HepG2 (cell line): Measurements from ENCODE around the gene CABP5. TPM values are rescaled to one million over a fixed set of nuclear protein-coding genes. Genes with fewer than 3 reads are reported as not detected.

ENCODE experiments used
- ATAC-seq: fragments of 200-7000 bp; cut with Tn5 transposase; 3 replicates; pipeline ENCODE4 v1.9.1; 2020; ENCODE audit warnings: mild to moderate bottlenecking, moderate library complexity
- BruUV-seq: library from RNA; stranded (reverse); fragments of 400-500 nt; replicated peaks from 2 replicates; lab custom pipeline; 2021; lab: Mats Ljungman, UMichigan
- CTCF ChIA-PET: fragments of 300-600 bp; formaldehyde crosslinking; extraction: SDS; loops from one replicate; lab custom pipeline; 2021; ENCODE audit warnings: low total read pairs, inconsistent platforms, low intra/inter-chr PET ratio; lab: Yijun Ruan, JAX
- POLR2A ChIA-PET: fragments of 350-600 bp; sonication (Branson Sonifier 250); formaldehyde crosslinking; loops from one replicate; lab custom pipeline; 2020; ENCODE audit warnings: antibody characterized with exemption, inconsistent platforms; lab: Yijun Ruan, JAX
- DNase-seq: peaks from one replicate; pipeline ENCODE4 v3.0.0-alpha.2; 2015; ENCODE audit warnings: low spot score
- FAIRE-seq: peaks from 3 replicates; lab custom pipeline; 2011; peaks lifted over from hg19 to GRCh38; lab: Jason Lieb, UNC
- H2AFZ ChIP-seq: one replicate; pipeline ENCODE4 v1.6.1; 2011; ENCODE audit warnings: low read length, inconsistent platforms
- H3K27ac ChIP-seq: fragments of 300-600 bp; 3 replicates; pipeline ENCODE4 v1.8.0; 2011; ENCODE audit warnings: mixed run types, mild to moderate bottlenecking, mixed read lengths, low read length, inconsistent platforms; ENCODE audit not compliant: insufficient read depth; ENCODE audit errors: extremely low read length
- H3K27me3 ChIP-seq, 2 experiments: fragments of 200-600 bp in 1 of 2; 2 replicates in 1 of 2; 3 replicates in 1 of 2; pipeline versions ENCODE4 v1.6.0 to v1.8.0; 2011; ENCODE audit warnings: low read length in 2 of 2, mild to moderate bottlenecking in 2 of 2, moderate library complexity in 2 of 2, inconsistent platforms in 1 of 2; ENCODE audit not compliant: insufficient read depth in 2 of 2, control insufficient read depth in 1 of 2
- H3K36me3 ChIP-seq, 2 experiments: fragments of 200-600 bp in 1 of 2; replicated peaks in 1 of 2; 2 replicates in 1 of 2; 3 replicates in 1 of 2; pipeline versions ENCODE4 v1.5.1 to v1.8.0; 2011; ENCODE audit warnings: low read length in 2 of 2, inconsistent platforms in 1 of 2; ENCODE audit not compliant: insufficient read depth in 2 of 2, control insufficient read depth in 1 of 2
- H3K4me1 ChIP-seq: 2 replicates; pipeline ENCODE4 v1.5.1; 2012; ENCODE audit warnings: low read length, inconsistent platforms; ENCODE audit not compliant: insufficient read depth
- H3K4me2 ChIP-seq: 2 replicates; pipeline ENCODE4 v1.6.0; 2011; ENCODE audit warnings: low read depth, low read length, inconsistent platforms
- H3K4me3 ChIP-seq, 3 experiments: fragments of 200-600 bp in 1 of 3; sonication (generic), shearing (Covaris generic) in 1 of 3; replicated peaks in 1 of 3; 2 replicates each; pipeline ENCODE4 v1.5.1; 2011 to 2016; ENCODE audit warnings: low read length in 3 of 3, inconsistent platforms in 2 of 3, low read depth in 2 of 3, mild to moderate bottlenecking in 2 of 3, control low read depth in 1 of 3, mixed read lengths in 1 of 3; ENCODE audit not compliant: insufficient read depth in 1 of 3
- H3K79me2 ChIP-seq: one replicate; pipeline ENCODE4 v1.6.1; 2011; ENCODE audit warnings: low read length, inconsistent platforms; ENCODE audit not compliant: insufficient read depth
- H3K9ac ChIP-seq: 2 replicates; pipeline ENCODE4 v1.6.0; 2011; ENCODE audit warnings: mild to moderate bottlenecking, low read depth, low read length, inconsistent platforms; ENCODE audit not compliant: insufficient read depth
- H3K9me3 ChIP-seq: 2 replicates; pipeline ENCODE4 v1.5.1; 2012; ENCODE audit warnings: mild to moderate bottlenecking, low read length
- H4K20me1 ChIP-seq: 2 replicates; pipeline ENCODE4 v1.6.0; 2011; ENCODE audit warnings: inconsistent platforms, mild to moderate bottlenecking, low read length, moderate library complexity; ENCODE audit not compliant: insufficient read depth
- CEBPZ ChIP-seq: IDR thresholded peaks from 2 replicates; pipeline ENCODE4 v1.6.1; 2012; ENCODE audit warnings: low read length, improper control_type of control experiment
- EED ChIP-seq: sonication (generic); formaldehyde crosslinking; IDR thresholded peaks from 2 replicates; pipeline ENCODE4 v1.5.0; 2020; ENCODE audit warnings: mild to moderate bottlenecking, missing genetic modification reagents
- MED13 ChIP-seq: sonication (generic); formaldehyde crosslinking; IDR thresholded peaks from 2 replicates; pipeline ENCODE4 v1.5.0; 2020; ENCODE audit warnings: missing genetic modification reagents
- NFE2L2 ChIP-seq: fragments of 150-350 bp; IDR thresholded peaks from 2 replicates; pipeline ENCODE4 v1.6.1; 2014; ENCODE audit warnings: low read length
- PRMT3 ChIP-seq: sonication (generic); formaldehyde crosslinking; IDR thresholded peaks from 2 replicates; pipeline ENCODE4 v1.8.1; 2022; ENCODE audit warnings: low read depth, mild to moderate bottlenecking, moderate library complexity, missing genetic modification reagents, borderline replicate concordance
- RARG ChIP-seq: sonication (generic); formaldehyde crosslinking; IDR thresholded peaks from 2 replicates; pipeline ENCODE4 v1.4.0; 2020; ENCODE audit warnings: low read depth, mild to moderate bottlenecking, missing genetic modification reagents
- SMARCC2 ChIP-seq: fragments of 450-650 bp; IDR thresholded peaks from 2 replicates; pipeline ENCODE4 v1.6.1; 2017; ENCODE audit warnings: antibody characterized with exemption, mild to moderate bottlenecking
- ZBTB49 ChIP-seq: sonication (generic); formaldehyde crosslinking; IDR thresholded peaks from 2 replicates; pipeline ENCODE4 v1.4.0; 2020; ENCODE audit warnings: missing genetic modification reagents, borderline replicate concordance
- ZKSCAN1 ChIP-seq: fragments of 150-350 bp; IDR thresholded peaks from 2 replicates; pipeline ENCODE4 v1.6.1; 2014; ENCODE audit warnings: low read length
- ZNF329 ChIP-seq: sonication (generic); formaldehyde crosslinking; IDR thresholded peaks from 2 replicates; pipeline ENCODE4 v1.9.0; 2021; ENCODE audit warnings: low read depth, mild to moderate bottlenecking, missing genetic modification reagents
- WGBS: methylation state at CpG from one replicate; pipeline ENCODE4 v1.1.6; 2017; ENCODE audit warnings: low lambda C conversion rate; 5-methylcytosine and 5-hydroxymethylcytosine counted together
- in situ Hi-C: cut with HindIII; loops from 2 replicates; pipeline ENCODE4 v1.10.0; 2017; ENCODE audit warnings: low pct_unique_long_range_greater_than_20kb; ENCODE audit not compliant: extremely low pct_ligation_motif_present
- intact Hi-C: fragments of 100-400 bp; cut with micrococcal nuclease; formaldehyde crosslinking; loops from one replicate; pipeline ENCODE4 v1.10.0; 2022; ENCODE audit not compliant: unreplicated experiment
- polyA plus RNA-seq, 8 experiments: library from polyadenylated mRNA; depleted of rRNA in 3 of 8; stranded (reverse) in 7 of 8; unstranded in 1 of 8; fragments of >200 nt; fragmentation: Illumina TruSeq in 4 of 8; extraction: Trizol in 4 of 8; gene quantifications; 2 replicates each; pipeline versions ENCODE4 v1.2.1 to v1.2.3, GENCODE V29; 2011 to 2016; ENCODE audit warnings: low read depth in 4 of 8, missing spikeins in 1 of 8, mixed read lengths in 1 of 8; ENCODE audit not compliant: insufficient read depth in 1 of 8
- total RNA-seq, 5 experiments: library from RNA; depleted of rRNA; stranded (reverse); fragments of >200 nt; fragmentation: Illumina TruSeq; extraction: Trizol; gene quantifications; 2 replicates each; pipeline ENCODE4 v1.2.3, GENCODE V29; 2016; ENCODE audit warnings: low read depth in 1 of 5
- TF ChIP-seq, protein P1 (sequence below): sonication (generic); formaldehyde crosslinking; IDR thresholded peaks from 2 replicates; pipeline ENCODE4 v1.4.0; 2020; ENCODE audit warnings: missing genetic modification reagents, mild to moderate bottlenecking, borderline replicate concordance
- TF ChIP-seq, protein P2 (sequence below): sonication (generic); formaldehyde crosslinking; conservative IDR thresholded peaks from 2 replicates; pipeline ENCODE4 v1.4.0; 2020; ENCODE audit warnings: mild to moderate bottlenecking, missing genetic modification reagents, moderate library complexity
- TF ChIP-seq, protein P3 (sequence below): sonication (generic); formaldehyde crosslinking; IDR thresholded peaks from 2 replicates; pipeline ENCODE4 v1.5.1; 2020; ENCODE audit warnings: missing genetic modification reagents, mild to moderate bottlenecking, borderline replicate concordance

CABP5 gene
- total and polyA plus RNA-seq, 2 of the 13 experiments (the other 11 are each of a cell fraction or from before 2014, with no cell fraction given) = not detected

- no peak for DNase-seq
- H3K36me3 ChIP-seq = no peaks in the 10 kb centered on the region
- peaks cover 0 to 20% of the 10 kb centered on the region in 2 experiments for H3K27me3 ChIP-seq
- intact Hi-C loops = no loop called here
- ChIA-PET CTCF (no interaction called here), POLR2A (no interaction called here)
- H3K9ac ChIP-seq = no peak overlapping the region
- no peak overlapping the region for H3K4me2 ChIP-seq
- no peak overlapping the region for H3K4me3 ChIP-seq
- H2AFZ ChIP-seq = no peak overlapping the region
- H3K79me2 ChIP-seq = no peaks in the 10 kb centered on the region
- H3K4me1 ChIP-seq = no peaks in the 10 kb centered on the region
- BruUV-seq = no TSS peak
- H3K27ac ChIP-seq = no peak overlapping the region
- no peaks in the 10 kb centered on the region for H3K9me3 ChIP-seq
- no peaks in the 10 kb centered on the region for H4K20me1 ChIP-seq
- 26% methylated on average over 9 of the region's 10 CpGs for WGBS
- TF ChIP-seq SMARCC2 (no peak), CEBPZ (no peak), MED13 (CRISPR knock-in tag) (no peak), ZNF329 (CRISPR knock-in tag) (no peak), NFE2L2 (no peak), EED (no peak), PRMT3 (CRISPR knock-in tag) (no peak), ZKSCAN1 (no peak), RARG (CRISPR knock-in tag) (no peak), ZBTB49 (CRISPR knock-in tag) (no peak)
- TF ChIP-seq, protein P1, sequence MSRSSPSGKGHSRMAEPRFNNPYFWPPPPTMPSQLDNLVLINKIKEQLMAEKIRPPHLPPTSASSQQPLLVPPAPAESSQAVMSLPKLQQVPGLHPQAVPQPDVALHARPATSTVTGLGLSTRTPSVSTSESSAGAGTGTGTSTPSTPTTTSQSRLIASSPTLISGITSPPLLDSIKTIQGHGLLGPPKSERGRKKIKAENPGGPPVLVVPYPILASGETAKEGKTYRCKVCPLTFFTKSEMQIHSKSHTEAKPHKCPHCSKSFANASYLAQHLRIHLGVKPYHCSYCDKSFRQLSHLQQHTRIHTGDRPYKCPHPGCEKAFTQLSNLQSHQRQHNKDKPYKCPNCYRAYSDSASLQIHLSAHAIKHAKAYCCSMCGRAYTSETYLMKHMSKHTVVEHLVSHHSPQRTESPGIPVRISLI (CRISPR knock-in tag) = no peak
- TF ChIP-seq, protein P2, sequence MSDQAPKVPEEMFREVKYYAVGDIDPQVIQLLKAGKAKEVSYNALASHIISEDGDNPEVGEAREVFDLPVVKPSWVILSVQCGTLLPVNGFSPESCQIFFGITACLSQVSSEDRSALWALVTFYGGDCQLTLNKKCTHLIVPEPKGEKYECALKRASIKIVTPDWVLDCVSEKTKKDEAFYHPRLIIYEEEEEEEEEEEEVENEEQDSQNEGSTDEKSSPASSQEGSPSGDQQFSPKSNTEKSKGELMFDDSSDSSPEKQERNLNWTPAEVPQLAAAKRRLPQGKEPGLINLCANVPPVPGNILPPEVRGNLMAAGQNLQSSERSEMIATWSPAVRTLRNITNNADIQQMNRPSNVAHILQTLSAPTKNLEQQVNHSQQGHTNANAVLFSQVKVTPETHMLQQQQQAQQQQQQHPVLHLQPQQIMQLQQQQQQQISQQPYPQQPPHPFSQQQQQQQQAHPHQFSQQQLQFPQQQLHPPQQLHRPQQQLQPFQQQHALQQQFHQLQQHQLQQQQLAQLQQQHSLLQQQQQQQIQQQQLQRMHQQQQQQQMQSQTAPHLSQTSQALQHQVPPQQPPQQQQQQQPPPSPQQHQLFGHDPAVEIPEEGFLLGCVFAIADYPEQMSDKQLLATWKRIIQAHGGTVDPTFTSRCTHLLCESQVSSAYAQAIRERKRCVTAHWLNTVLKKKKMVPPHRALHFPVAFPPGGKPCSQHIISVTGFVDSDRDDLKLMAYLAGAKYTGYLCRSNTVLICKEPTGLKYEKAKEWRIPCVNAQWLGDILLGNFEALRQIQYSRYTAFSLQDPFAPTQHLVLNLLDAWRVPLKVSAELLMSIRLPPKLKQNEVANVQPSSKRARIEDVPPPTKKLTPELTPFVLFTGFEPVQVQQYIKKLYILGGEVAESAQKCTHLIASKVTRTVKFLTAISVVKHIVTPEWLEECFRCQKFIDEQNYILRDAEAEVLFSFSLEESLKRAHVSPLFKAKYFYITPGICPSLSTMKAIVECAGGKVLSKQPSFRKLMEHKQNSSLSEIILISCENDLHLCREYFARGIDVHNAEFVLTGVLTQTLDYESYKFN = no peak
- TF ChIP-seq, protein P3, sequence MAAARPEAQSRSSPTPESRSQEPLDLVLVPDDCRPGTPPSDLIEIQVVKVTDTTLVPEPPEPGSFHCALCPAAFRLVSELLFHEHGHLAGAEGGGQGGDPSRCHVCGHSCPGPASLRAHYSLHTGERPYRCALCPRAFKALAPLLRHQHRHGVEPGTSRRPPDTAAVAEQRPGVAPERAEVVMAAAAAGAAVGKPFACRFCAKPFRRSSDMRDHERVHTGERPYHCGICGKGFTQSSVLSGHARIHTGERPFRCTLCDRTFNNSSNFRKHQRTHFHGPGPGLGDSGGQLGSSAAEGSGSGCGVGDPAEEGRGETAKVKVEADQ (CRISPR knock-in tag) = no peak
- TF ChIP-seq, all 625 proteins: peak for 0
- FAIRE-seq (no peak), ATAC-seq (no peak)
- in situ Hi-C loops = no loop called here
Observed at GRCh38 chr19:48030073-48030472, 13.8 kb downstream of the CABP5 start.
